Progenitor cell of endocrine pancreas (in vitro differentiated cells): ENCODE results near the gene CASR. TPM values are rescaled to one million over a fixed set of nuclear protein-coding genes. Genes with fewer than 3 reads are reported as not detected.

Experiments
- DNase-seq: peaks from one replicate; pipeline ENCODE4 v3.0.0; 2021; ENCODE audit warnings: low spot score; ENCODE audit not compliant: unreplicated experiment
- H3K27ac Mint-ChIP-seq: 2 replicates; pipeline ENCODE4 v1.8.0; 2021; ENCODE audit warnings: mild to moderate bottlenecking, moderate library complexity, mixed read lengths
- H3K27me3 Mint-ChIP-seq: 2 replicates; pipeline ENCODE4 v1.8.0; 2021; ENCODE audit warnings: mixed read lengths
- H3K36me3 Mint-ChIP-seq: 2 replicates; pipeline ENCODE4 v1.8.0; 2022; ENCODE audit warnings: mixed read lengths; ENCODE audit not compliant: insufficient read depth
- H3K4me1 Mint-ChIP-seq: 2 replicates; pipeline ENCODE4 v1.8.0; 2021; ENCODE audit warnings: low read depth, mixed read lengths
- H3K4me3 Mint-ChIP-seq: 2 replicates; pipeline ENCODE4 v1.8.0; 2021; ENCODE audit warnings: low read depth, mild to moderate bottlenecking, moderate library complexity, mixed read lengths
- H3K9me3 Mint-ChIP-seq: 2 replicates; pipeline ENCODE4 v1.8.0; 2021; ENCODE audit warnings: low read depth, mixed read lengths
- total RNA-seq: library from RNA; stranded (reverse); gene quantifications from 2 replicates; pipeline ENCODE4 v1.2.1, GENCODE V29; 2021
- TF ChIP-seq, protein P1 (sequence below): fragments of 200-600 bp; sonication (generic); IDR thresholded peaks from one replicate; pipeline ENCODE4 v1.5.0; 2021; ENCODE audit warnings: antibody characterized with exemption, mild to moderate bottlenecking; ENCODE audit not compliant: unreplicated experiment

Gene CASR
- total RNA-seq, 1 donor from 2014 or later = 2.3 TPM

GRCh38 chr3:122322095-122323075 lies 138.9 kb downstream of the CASR start:
- no peak for DNase-seq
- Mint-ChIP-seq H3K9me3 (peaks cover 9% of the 10 kb centered on the region), H3K27ac (no peak overlapping the region), H3K4me1 (no peaks in the 10 kb centered on the region), H3K36me3 (peaks cover 1% of the 10 kb centered on the region), H3K4me3 (no peak overlapping the region), H3K27me3 (no peaks in the 10 kb centered on the region)
- TF ChIP-seq, protein P1, sequence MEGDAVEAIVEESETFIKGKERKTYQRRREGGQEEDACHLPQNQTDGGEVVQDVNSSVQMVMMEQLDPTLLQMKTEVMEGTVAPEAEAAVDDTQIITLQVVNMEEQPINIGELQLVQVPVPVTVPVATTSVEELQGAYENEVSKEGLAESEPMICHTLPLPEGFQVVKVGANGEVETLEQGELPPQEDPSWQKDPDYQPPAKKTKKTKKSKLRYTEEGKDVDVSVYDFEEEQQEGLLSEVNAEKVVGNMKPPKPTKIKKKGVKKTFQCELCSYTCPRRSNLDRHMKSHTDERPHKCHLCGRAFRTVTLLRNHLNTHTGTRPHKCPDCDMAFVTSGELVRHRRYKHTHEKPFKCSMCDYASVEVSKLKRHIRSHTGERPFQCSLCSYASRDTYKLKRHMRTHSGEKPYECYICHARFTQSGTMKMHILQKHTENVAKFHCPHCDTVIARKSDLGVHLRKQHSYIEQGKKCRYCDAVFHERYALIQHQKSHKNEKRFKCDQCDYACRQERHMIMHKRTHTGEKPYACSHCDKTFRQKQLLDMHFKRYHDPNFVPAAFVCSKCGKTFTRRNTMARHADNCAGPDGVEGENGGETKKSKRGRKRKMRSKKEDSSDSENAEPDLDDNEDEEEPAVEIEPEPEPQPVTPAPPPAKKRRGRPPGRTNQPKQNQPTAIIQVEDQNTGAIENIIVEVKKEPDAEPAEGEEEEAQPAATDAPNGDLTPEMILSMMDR = no peak

DNA sequence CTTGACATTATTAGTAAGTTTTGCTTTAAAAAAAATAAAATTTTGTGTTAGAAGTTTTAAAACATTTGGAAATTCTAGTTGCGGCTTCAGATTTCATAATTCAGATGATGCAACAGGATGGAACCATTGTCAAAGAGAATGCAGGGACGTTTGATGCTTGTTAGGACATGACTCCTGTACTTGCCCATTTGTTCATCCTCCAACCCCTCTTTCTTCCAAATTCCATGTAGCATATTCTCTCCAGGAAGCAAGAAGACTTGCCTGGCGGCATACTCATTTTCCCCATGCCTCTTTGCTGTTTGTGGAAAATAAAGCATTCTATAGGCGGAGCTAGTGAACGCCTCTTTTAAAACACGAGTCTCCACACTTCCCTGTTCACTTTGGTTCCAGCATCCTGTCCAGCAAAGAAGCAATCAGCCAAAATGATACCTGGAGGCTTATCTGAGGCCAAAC lies 141.4 kb downstream of the CASR start, which contains the start of gene CSTA:
TSS of gene CSTA (plus strand) at position 378 of the 453 bp plus-strand sequence. CDS start at position 423, 45 bp downstream.
- H3K27ac Mint-ChIP-seq = no peak within 1 kb of the TSS
- TF ChIP-seq, protein P1 = no peak

DNA sequence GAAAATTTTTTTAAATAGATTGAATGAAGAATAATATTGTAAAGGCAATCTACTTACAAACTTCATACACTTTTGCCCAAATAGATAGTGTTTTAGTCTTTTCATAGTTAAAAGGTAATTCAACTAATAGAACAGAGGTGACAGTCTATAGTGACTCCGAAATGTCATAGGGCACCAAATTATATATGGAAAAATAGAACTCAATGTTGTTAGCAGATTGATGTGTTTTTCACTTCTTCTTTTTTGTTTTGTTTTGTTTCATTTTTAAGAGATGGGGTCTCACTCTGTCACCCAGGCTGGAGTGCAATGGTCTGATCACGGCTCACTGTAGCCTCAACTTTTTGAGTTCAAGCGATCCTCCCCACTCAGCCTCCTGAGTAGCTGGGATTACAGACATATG lies 142.3 kb downstream of the CASR start:
- no peak for DNase-seq
- TF ChIP-seq, protein P1 = no peak
- H3K4me3 Mint-ChIP-seq = no peak overlapping the region
- no peaks in the 10 kb centered on the region for H3K9me3 Mint-ChIP-seq
- H3K4me1 Mint-ChIP-seq = no peaks in the 10 kb centered on the region
- no peaks in the 10 kb centered on the region for H3K36me3 Mint-ChIP-seq
- H3K27ac Mint-ChIP-seq = no peak overlapping the region
- H3K27me3 Mint-ChIP-seq = peaks cover 3% of the 10 kb centered on the region

More for the DNA sequence above, 141.4 kb downstream of the CASR start, which contains the start of gene CSTA:
- H3K4me1 Mint-ChIP-seq = no peaks in the 10 kb centered on the region
- H3K36me3 Mint-ChIP-seq = no peaks in the 10 kb centered on the region
- no peak for DNase-seq
- H3K27me3 Mint-ChIP-seq = no peaks in the 10 kb centered on the region
- no peak within 1 kb of the TSS for H3K4me3 Mint-ChIP-seq
- no peaks in the 10 kb centered on the region for H3K9me3 Mint-ChIP-seq

GRCh38 chr3:122331886-122332285 lies 148.4 kb downstream of the CASR start:
- DNase-seq = no peak
- no peak overlapping the region for H3K27ac Mint-ChIP-seq
- peaks cover 22% of the 10 kb centered on the region for H3K27me3 Mint-ChIP-seq
- H3K4me1 Mint-ChIP-seq = no peaks in the 10 kb centered on the region
- no peaks in the 10 kb centered on the region for H3K36me3 Mint-ChIP-seq
- H3K9me3 Mint-ChIP-seq = no peaks in the 10 kb centered on the region
- TF ChIP-seq, protein P1 = no peak
- H3K4me3 Mint-ChIP-seq = no peak overlapping the region

GRCh38 chr3:122332551-122332950 lies 149.1 kb downstream of the CASR start:
- H3K9me3 Mint-ChIP-seq = no peaks in the 10 kb centered on the region
- peaks cover 22% of the 10 kb centered on the region for H3K27me3 Mint-ChIP-seq
- no peaks in the 10 kb centered on the region for H3K36me3 Mint-ChIP-seq
- no peak for DNase-seq
- no peak overlapping the region for H3K27ac Mint-ChIP-seq
- TF ChIP-seq, protein P1 = no peak
- no peak overlapping the region for H3K4me3 Mint-ChIP-seq
- no peaks in the 10 kb centered on the region for H3K4me1 Mint-ChIP-seq

Other genes starting within 250 kb of the CASR start
- gene ILDR1, start 161.4 kb upstream of the CASR start, total RNA-seq = 5.0 and 5.4 TPM in 2 replicates
- gene CD86, start 128.3 kb upstream of the CASR start, total RNA-seq = not detected in 2 replicates
- gene CSTA, start 141.6 kb downstream of the CASR start, total RNA-seq = not detected in 2 replicates
- 53.5 and 55.4 TPM in 2 replicates for gene MIX23, start 199.6 kb downstream of the CASR start, total RNA-seq
- 52.5 and 61.3 TPM in 2 replicates for gene FAM162A, start 200.5 kb downstream of the CASR start, total RNA-seq
- 6.6 and 7.5 TPM in 2 replicates for gene WDR5B, start 232.4 kb downstream of the CASR start, total RNA-seq